Measurements from ENCODE around the gene PLEKHM1.
A peak's percentile ranks its signal among the peaks of the same experiment; 100 is the strongest.
"Not testable (repeated sequence)": the region's sequence is repeated elsewhere in the genome, so short reads cannot be mapped to it uniquely, and the experiment has no call there.

The PLEKHM1 gene

DNA sequence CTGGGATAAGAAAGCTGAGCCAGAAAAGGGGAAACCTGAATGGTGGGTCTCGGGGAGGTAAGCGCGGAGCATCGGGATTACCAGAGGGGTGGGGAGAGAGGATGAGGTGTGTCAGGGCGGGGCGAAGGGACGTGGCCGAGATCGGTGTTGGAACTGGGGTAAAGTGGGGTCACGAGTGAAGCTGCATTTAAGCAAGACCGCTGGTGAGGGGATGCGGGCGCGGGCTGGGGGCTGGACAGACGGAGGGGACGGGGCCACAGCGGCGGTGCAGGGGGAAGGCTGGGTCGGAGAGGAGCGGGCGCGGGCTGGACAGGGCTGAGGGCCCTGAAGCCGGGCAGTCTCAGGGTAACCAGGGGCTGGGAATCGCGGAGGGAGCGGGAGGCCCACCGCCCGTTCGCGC, 323 bp downstream of the PLEKHM1 start:
- not testable (repeated sequence) for H3K9me3 ChIP-seq (ENCODE audit: control insufficient read depth, low read depth, low read length); H3K9ac ChIP-seq (ENCODE audit: low read length); H3K4me1 ChIP-seq (ENCODE audit: control insufficient read depth, low read depth, low read length); H3K36me3 ChIP-seq (ENCODE audit: control insufficient read depth, low read depth, low read length); H3K27ac ChIP-seq (ENCODE audit: low read length); H3K27me3 ChIP-seq (ENCODE audit: control insufficient read depth, insufficient read depth, low read length)
- H3K4me3 ChIP-seq (ENCODE audit: low read length) = peak overlapping the region; percentile 57

DNA sequence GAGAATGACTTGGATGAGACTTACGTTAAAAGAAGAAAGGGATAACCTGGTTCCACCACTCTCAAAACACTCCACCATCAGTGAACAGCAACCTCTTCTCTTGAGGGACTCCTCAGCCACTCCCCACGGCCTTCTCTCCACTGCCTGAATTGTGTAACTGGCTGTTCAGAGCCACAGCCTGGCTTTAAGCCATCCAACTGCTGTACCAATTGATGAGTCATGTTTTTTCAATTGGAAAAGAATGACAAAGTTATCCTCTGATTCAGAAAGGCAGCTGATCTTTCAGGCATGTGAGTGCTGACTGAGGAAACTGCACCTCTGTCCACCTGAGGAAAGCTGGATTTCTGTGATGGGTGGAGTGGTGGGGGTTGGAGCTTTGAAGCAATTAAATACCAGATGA, 2.8 kb downstream of the PLEKHM1 start:
- H3K4me3 ChIP-seq (ENCODE audit: low read length); H3K27ac ChIP-seq (ENCODE audit: low read length); H3K9me3 ChIP-seq (ENCODE audit: control insufficient read depth, low read depth, low read length); H3K36me3 ChIP-seq (ENCODE audit: control insufficient read depth, low read depth, low read length); H3K4me1 ChIP-seq (ENCODE audit: control insufficient read depth, low read depth, low read length); H3K9ac ChIP-seq (ENCODE audit: low read length); H3K27me3 ChIP-seq (ENCODE audit: control insufficient read depth, insufficient read depth, low read length): not testable (repeated sequence)

DNA sequence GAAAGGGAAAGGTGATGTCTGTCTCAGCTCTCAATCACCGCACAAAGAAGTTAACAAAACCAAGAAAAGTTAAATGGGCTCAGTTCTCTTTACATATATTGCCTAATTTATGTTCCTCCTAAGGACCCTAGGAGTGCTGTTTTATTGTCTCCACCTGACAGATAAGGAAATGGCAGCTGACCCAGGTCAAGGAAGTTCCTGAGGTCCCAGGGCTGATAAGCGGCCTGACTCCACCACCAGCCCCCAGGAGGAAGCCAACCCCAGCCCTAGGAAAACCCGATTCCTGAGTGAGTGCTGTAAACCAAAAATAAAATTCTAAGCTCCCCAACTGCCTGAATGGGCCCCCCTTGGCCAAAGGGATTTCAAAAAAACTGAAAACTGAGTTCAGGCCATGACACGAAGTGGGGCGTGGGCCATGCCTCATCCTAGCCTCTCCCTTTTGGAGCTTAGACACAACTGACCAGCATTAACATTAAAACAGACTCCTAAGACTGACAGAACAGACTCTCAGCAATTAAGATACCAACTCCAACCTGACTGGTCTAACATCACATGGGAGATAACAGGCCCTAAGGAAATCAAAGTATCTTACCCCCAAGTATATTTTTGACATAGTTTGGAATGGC, 6.8 kb downstream of the PLEKHM1 start:
- not testable (repeated sequence) for H3K4me3 ChIP-seq (ENCODE audit: low read length); H3K36me3 ChIP-seq (ENCODE audit: control insufficient read depth, low read depth, low read length); H3K27me3 ChIP-seq (ENCODE audit: control insufficient read depth, insufficient read depth, low read length); H3K4me1 ChIP-seq (ENCODE audit: control insufficient read depth, low read depth, low read length); H3K27ac ChIP-seq (ENCODE audit: low read length); H3K9me3 ChIP-seq (ENCODE audit: control insufficient read depth, low read depth, low read length); H3K9ac ChIP-seq (ENCODE audit: low read length)

DNA sequence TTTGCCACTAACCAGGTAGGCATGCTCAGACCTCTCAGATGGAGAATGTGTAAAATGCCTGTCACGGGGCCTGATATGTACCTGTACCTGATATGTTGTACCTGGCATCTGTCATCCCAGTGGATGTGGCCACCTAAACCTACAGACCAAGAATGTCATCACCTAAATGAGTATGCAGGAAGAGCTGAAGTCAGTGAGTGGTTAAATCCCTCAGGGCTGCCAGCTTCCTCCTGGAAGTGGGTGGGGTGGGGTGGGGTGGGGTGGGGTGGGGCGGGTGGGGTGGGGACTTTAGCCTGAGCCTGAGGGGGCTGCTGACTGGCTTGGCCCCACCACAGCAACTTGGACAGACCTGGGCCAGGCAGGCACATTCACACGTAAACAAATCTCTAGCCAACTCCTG, 7.3 kb downstream of the PLEKHM1 start:
- H3K9ac ChIP-seq (ENCODE audit: low read length); H3K9me3 ChIP-seq (ENCODE audit: control insufficient read depth, low read depth, low read length); H3K4me3 ChIP-seq (ENCODE audit: low read length); H3K36me3 ChIP-seq (ENCODE audit: control insufficient read depth, low read depth, low read length); H3K4me1 ChIP-seq (ENCODE audit: control insufficient read depth, low read depth, low read length); H3K27me3 ChIP-seq (ENCODE audit: control insufficient read depth, insufficient read depth, low read length); H3K27ac ChIP-seq (ENCODE audit: low read length): not testable (repeated sequence)

DNA sequence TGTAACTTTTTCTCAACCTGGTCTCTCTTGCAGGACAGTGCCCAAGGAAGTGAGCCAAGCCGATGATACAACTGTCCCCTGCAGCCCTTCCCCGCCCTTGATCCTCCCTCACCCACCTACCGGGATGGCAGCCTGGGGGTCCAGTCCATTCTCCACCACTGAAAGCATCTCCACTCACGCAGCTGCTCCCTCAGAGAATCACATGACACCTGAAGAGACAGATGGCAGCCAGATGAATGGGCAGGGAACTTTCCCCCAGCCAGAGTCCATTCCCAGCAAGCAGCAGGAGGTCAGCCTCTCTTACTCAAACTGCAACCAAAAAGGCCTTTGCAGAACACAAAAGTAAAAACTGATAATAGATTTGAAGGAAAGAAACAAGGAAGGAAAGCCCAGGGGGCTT, 8.2 kb downstream of the PLEKHM1 start:
- not testable (repeated sequence) for H3K36me3 ChIP-seq (ENCODE audit: control insufficient read depth, low read depth, low read length); H3K4me3 ChIP-seq (ENCODE audit: low read length); H3K27ac ChIP-seq (ENCODE audit: low read length); H3K9ac ChIP-seq (ENCODE audit: low read length); H3K4me1 ChIP-seq (ENCODE audit: control insufficient read depth, low read depth, low read length); H3K9me3 ChIP-seq (ENCODE audit: control insufficient read depth, low read depth, low read length); H3K27me3 ChIP-seq (ENCODE audit: control insufficient read depth, insufficient read depth, low read length)

DNA sequence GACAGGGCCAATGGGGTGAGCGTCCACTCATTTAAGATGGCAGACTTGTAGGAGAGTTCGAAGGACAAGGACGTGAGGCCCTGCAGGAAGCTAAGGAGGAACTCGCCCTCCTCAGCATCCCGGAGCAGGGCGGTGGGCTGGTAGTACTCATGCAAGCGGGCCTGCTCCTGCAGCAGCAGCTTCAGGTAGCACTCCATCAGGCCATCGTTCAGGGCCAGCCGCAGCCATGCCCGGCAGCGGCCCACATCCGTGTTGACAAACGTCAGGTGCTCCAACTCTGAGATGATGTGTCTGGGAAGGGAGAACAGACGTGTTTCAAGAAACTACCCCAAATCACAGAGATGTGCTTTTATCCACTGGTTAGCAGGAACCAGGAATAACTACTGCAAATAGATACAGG, 15.1 kb downstream of the PLEKHM1 start:
- not testable (repeated sequence) for H3K9ac ChIP-seq (ENCODE audit: low read length); H3K9me3 ChIP-seq (ENCODE audit: control insufficient read depth, low read depth, low read length); H3K27me3 ChIP-seq (ENCODE audit: control insufficient read depth, insufficient read depth, low read length); H3K4me1 ChIP-seq (ENCODE audit: control insufficient read depth, low read depth, low read length); H3K36me3 ChIP-seq (ENCODE audit: control insufficient read depth, low read depth, low read length); H3K27ac ChIP-seq (ENCODE audit: low read length); H3K4me3 ChIP-seq (ENCODE audit: low read length)

DNA sequence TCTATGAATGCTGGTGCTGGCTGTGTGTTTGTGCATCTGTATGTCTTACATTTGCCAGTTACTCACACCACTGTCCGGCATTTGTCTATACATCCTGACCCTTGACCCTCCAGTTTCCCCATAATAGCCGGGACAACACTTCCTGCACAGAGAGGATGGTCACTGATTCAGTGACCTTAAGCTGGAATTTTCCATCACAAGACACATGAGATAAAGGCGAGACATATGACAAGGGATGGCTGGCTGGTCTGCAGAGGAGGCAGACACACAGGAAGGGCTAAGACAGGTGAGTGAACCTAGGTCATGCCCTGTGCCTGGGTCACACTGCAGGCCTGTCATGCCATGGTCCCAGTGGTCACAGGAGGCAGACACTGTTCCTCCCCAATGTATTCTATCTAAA, 18.3 kb downstream of the PLEKHM1 start:
- H3K4me3 ChIP-seq (ENCODE audit: low read length); H3K27me3 ChIP-seq (ENCODE audit: control insufficient read depth, insufficient read depth, low read length); H3K9me3 ChIP-seq (ENCODE audit: control insufficient read depth, low read depth, low read length); H3K27ac ChIP-seq (ENCODE audit: low read length); H3K4me1 ChIP-seq (ENCODE audit: control insufficient read depth, low read depth, low read length); H3K36me3 ChIP-seq (ENCODE audit: control insufficient read depth, low read depth, low read length); H3K9ac ChIP-seq (ENCODE audit: low read length): not testable (repeated sequence)

DNA sequence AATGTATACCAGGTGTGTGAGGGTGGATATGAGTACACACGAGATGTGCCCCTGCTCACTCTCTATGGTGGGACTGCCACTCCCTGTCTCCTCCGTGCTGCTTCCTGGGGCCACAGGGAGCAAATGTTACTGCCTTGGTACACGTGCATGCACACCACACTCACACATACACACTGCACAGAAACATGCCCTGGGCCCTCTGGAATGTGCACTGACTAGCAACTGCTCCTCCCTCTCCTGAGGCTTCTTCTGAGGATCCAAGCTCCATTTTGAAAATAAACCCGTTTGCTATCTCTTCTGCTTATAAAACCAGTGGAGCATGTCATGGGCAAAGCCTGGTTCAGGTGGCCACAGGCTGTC, 21.3 kb downstream of the PLEKHM1 start:
- H3K9ac ChIP-seq (ENCODE audit: low read length); H3K4me1 ChIP-seq (ENCODE audit: control insufficient read depth, low read depth, low read length); H3K36me3 ChIP-seq (ENCODE audit: control insufficient read depth, low read depth, low read length); H3K4me3 ChIP-seq (ENCODE audit: low read length); H3K27me3 ChIP-seq (ENCODE audit: control insufficient read depth, insufficient read depth, low read length); H3K9me3 ChIP-seq (ENCODE audit: control insufficient read depth, low read depth, low read length); H3K27ac ChIP-seq (ENCODE audit: low read length): not testable (repeated sequence)

DNA sequence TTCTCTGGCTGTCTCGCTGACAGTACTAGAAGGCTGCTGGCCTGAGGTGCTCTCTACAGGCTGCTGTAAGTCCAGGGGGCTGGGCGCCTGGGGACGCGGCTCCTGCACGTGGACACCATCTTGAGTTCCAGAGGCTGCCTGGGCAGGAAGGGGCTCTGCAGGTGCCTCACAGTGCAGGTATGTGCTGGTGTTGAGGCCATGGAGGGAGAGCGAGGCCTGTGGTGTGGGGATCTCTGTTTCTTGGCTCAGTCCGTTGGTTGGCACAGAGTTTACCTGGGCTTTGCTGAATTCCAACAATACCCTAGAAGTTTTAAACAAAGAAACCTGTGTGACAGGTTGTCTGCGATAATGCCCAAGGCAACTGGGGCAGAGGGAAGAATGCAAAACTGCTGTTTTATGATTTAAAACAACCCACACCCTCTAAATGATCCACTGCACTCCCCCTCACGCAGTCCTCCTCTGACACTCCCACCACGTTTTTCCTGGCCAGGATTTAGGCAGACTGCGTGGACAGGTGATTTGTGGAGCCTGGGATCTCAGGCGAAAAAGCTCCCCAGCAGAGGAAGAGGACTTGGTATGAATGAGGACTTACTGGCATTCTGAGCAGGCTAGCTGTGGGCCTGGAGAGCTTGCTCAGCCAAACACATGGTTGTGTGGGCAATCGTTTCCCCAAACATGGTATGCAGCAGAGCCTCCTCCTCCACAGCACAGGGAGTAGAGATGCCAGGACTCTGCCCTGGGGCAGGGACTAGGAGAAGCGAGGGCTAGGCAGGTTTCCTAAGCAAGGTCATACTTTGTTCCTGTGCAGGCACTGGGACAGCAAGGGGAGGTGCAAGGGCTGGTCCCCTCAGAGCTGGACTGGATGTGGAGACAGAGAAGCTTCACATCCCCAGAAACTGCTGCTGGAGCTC, 22.0 kb downstream of the PLEKHM1 start:
- H3K27me3 ChIP-seq (ENCODE audit: control insufficient read depth, insufficient read depth, low read length); H3K9me3 ChIP-seq (ENCODE audit: control insufficient read depth, low read depth, low read length); H3K36me3 ChIP-seq (ENCODE audit: control insufficient read depth, low read depth, low read length); H3K9ac ChIP-seq (ENCODE audit: low read length); H3K4me1 ChIP-seq (ENCODE audit: control insufficient read depth, low read depth, low read length); H3K27ac ChIP-seq (ENCODE audit: low read length); H3K4me3 ChIP-seq (ENCODE audit: low read length): not testable (repeated sequence)

DNA sequence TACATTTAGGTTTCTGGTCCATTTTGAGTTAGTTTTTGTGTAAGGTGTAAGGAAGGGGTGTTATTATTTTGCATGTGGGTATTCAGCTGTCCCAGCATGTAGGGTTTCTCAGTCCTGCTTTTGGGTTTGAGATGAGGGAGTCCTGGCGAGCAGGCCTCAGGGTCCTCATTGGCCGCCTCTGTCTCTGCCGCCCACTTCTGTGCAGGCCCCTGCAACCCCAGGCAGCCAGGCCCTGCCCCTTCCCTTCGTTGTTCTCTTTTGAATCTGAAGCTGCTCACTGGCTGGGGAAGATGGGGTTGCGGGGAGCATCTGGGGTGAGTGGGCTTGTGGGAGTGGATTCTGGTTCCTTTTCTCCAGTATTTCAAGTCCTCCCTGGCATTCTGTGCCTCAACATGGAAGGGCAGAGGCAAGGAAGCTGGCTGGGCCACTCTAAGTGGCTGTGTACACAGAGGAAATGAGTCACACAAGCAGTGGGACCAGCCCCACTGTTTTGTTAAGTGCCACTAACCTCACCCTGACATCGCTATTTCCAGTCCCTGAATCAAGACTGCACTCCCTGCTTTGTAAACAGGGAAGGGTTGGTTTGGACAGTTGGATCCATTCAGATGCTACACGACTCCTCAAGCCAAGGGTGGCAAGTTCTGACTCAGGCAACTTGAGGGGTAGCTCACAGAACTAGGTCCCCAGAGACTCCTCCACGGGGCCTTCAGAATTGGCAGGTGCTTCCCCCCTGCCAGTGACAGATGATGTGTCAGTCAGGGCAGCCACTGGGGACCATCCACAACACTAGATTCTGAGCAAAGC, 28.8 kb downstream of the PLEKHM1 start:
- H3K27me3 ChIP-seq (ENCODE audit: control insufficient read depth, insufficient read depth, low read length); H3K4me3 ChIP-seq (ENCODE audit: low read length); H3K9me3 ChIP-seq (ENCODE audit: control insufficient read depth, low read depth, low read length); H3K36me3 ChIP-seq (ENCODE audit: control insufficient read depth, low read depth, low read length); H3K4me1 ChIP-seq (ENCODE audit: control insufficient read depth, low read depth, low read length); H3K9ac ChIP-seq (ENCODE audit: low read length); H3K27ac ChIP-seq (ENCODE audit: low read length): not testable (repeated sequence)

DNA sequence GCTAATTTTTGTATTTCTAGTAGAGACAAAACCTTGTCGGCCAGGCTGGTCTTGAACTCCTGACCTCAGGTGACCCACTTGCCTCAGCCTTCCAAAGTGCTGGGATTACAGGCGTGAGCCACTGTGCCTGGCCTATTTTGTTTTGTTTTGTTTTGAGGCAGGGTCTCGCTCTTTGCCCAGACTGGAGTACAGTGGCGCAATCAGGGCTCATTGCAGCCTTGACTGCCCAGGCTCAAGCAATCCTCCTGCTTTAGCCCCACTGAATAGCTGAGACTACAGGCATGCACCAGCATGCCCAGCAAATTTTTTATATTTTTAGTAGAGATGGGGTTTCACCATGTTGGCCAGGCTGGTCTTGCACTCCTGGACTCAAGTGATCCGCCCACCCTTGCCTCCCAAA, 30.1 kb downstream of the PLEKHM1 start:
- not testable (repeated sequence) for H3K9me3 ChIP-seq (ENCODE audit: control insufficient read depth, low read depth, low read length); H3K4me3 ChIP-seq (ENCODE audit: low read length); H3K27me3 ChIP-seq (ENCODE audit: control insufficient read depth, insufficient read depth, low read length); H3K4me1 ChIP-seq (ENCODE audit: control insufficient read depth, low read depth, low read length); H3K9ac ChIP-seq (ENCODE audit: low read length); H3K27ac ChIP-seq (ENCODE audit: low read length); H3K36me3 ChIP-seq (ENCODE audit: control insufficient read depth, low read depth, low read length)

DNA sequence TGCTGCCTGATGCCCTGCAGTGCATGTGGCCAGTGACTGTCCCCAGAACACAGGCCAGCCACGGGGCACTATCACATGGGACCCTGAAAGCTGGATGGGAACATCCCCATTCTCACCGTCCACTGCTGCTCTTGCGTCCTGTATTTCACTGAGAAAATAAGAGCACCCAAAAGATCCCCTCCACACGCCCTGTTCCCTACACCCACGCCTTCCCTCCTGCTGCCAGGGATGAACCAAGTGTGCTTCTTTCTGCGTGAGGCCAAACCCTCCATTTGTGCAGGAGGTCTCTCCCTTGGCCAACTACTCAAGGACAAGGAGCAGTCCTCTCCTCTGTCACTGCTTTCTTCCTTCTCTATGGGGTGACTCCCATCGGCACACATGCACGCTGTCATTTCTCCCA, 36.2 kb downstream of the PLEKHM1 start:
- not testable (repeated sequence) for H3K4me1 ChIP-seq (ENCODE audit: control insufficient read depth, low read depth, low read length); H3K36me3 ChIP-seq (ENCODE audit: control insufficient read depth, low read depth, low read length); H3K9me3 ChIP-seq (ENCODE audit: control insufficient read depth, low read depth, low read length); H3K27ac ChIP-seq (ENCODE audit: low read length); H3K9ac ChIP-seq (ENCODE audit: low read length); H3K27me3 ChIP-seq (ENCODE audit: control insufficient read depth, insufficient read depth, low read length); H3K4me3 ChIP-seq (ENCODE audit: low read length)
